Embryonic facial prominence (tissue), 1 donor: ENCODE results near the gene POLE.

Experiments
- DNase-seq: peaks from one replicate; pipeline ENCODE4 v3.0.0-alpha.2; 2016; ENCODE audit errors: extremely low spot score

The POLE gene

GRCh38 chr12:132657004-132657727, 30.0 kb downstream of the POLE start:
- DNase-seq: no peak

GRCh38 chr12:132653567-132654290, 33.4 kb downstream of the POLE start:
- peak; percentile 10 for DNase-seq

DNA sequence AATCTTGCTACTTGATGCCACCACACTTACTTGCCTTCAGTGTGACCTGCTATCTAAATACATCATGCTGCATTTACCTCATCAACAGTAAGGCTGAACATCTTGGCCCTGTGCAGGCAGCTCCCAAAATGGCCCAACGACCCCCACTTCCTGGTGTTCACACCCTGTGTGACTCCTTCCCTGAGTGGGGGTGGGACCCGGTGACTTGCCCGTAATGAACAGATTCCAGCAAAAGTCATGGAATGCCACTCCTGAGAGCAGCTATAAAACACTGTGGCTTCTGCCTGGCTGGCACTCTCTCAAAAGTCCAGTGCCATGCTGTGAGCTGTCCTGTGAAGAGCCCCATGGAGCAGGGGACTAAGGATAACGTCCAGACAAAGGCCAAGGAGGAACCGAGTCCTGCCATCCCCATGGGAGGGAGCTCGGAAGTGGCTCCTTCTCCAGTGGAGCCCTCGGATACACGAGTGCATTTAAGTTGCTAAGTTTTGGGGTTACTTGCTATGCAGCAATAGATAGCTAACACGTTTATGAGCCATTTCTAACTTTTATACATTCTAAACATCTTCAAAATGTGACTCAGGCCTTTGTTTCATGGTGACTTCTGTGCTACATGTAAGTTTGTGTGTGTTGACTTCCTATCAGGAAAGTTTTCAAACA, 35.6 kb downstream of the POLE start:
- peak; percentile 86 for DNase-seq

DNA sequence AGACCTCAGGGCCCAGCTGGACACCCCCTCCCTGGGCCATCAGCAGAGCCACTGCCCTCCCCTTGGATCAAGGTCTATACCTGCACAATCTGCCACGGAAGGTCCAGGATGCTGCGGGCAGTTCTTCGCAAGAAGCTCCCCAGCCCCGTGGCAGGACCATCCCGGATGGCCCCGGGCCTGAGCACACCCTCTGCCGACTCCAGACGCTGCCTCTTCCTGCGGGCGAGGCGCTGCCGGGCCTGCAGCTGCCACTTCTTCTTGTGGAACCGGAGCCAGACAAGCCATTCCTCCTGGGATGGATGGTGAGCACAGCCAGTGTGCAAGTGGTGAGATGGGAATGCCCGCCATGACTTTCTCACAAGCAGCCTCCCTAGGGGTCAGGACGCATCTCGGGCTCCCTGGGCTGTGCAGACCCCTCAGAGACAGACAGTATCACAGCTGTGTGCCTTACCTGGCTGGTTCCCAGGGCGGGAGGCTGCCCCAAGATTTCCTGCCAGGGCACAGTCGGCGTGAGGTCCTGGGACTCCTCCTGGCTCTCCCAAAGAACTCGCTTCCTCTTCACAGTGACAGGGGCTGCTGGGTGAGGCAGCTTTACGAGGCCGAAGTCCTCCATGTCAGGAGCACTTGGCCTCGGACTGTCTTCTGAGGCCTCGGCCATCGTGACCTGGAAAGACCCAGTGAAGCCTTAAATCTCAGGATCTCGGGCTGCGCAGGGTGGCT, 37.8 kb downstream of the POLE start:
- no peak for DNase-seq

- no peak for DNase-seq
Observed at GRCh38 chr12:132648616-132649225, 38.4 kb downstream of the POLE start.

DNA sequence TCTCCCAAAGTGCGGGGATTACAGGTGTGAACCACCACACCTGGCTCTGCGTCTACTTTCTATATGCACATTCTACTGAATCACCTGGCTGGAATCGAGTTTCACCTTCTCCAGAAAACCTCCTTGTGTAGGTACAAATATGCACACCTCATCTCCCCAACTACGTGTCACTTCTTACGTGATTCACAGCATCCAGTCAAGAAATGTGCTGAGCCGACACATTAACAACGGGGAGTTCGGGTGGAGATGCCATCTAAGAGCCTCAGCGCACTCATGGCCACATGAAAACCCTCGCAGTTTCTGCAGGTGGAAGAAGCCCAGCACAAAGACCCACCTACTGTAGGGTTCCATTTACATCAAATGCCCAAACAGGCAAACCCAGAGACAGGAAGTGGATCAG, 39.3 kb downstream of the POLE start:
- no peak for DNase-seq

GRCh38 chr12:132646850-132647249, 40.3 kb downstream of the POLE start:
- DNase-seq: no peak

GRCh38 chr12:132642846-132643835, 44.0 kb downstream of the POLE start:
- DNase-seq: no peak

DNA sequence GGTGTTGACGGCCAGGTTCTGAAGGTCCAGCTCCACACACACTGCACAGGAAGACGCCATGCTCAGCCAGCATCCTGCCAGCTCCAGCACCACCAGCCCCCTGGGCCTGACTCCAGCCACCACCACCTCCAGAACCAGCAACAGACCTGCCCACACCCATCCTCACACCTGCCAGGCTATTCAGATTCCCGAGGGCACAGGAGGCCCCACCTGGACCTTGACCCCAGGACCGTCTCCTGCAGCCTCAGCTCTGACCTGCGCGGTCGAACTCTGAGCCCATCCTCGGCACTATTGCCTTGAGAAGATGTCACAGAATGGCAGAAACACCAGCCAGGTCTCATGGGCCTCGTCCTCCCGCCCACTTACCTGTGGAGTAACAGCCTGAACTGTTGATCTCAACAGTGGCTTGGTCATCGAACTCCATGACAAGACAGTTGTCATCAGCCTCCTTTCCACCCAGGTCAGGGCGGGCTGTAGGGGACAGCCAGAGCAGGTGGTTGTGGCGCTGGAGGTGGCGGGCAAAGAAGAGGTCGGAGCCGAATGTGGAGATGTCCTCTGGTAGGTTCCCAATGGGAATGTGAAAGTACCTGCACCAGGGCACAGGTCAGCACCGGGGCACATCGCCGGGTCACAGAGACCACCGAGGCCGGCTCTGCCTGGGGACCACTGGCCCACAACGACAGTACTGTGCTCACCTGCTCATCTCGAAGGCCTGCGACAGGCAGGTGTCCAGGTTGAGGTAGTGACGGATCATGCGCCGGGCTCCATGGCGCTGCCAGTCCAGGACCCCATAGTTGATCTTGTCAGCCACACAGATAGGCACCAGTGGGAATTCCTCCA, 45.1 kb downstream of the POLE start:
- no peak for DNase-seq

DNA sequence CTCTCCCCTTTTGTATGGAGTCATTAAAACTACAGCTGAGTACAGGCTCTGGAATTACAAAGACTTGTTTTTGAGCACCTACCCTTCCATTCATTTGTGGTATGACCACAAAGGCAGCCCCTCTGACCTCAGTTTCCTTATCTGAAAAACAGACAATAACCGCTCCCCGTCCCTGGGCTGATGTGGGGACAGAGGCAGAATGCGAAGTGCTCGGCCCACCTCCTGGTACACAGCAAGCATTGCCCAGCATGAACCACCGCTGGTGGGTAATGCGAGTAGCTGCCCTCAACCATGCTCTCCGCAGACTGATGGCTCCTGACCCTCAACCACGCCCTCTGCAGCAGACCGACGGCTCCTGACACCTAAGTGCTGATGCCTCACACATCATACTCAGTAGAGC, 46.2 kb downstream of the POLE start:
- DNase-seq: no peak

DNA sequence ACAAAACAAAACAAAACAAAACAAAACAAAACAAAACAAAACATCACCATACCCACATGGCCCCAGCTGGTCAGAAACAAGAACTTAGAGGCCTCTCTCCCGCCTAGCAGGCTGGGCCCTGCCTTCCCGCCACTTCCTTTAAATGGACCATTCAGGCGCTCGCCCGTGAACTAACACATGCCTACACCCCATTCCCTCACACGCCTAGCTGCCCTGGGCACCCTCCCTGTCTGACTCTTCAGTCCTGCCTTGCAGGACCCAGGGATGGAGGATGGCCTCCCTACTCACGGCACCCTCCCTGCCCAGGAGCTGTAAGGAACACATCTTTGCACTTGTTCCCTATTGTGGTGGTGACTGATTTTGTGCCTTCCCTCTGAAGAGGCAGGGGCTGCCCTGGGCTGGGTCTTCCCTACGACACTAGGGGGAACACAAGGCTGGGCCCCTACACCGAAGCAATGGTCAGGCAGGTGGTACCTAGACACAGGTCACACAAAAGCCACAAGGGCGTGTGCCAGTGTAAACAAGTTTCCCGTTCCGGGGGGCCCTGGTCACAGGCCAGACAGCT, 47.1 kb downstream of the POLE start:
- no peak for DNase-seq

GRCh38 chr12:132638541-132639408, 48.4 kb downstream of the POLE start:
- no peak for DNase-seq

DNA sequence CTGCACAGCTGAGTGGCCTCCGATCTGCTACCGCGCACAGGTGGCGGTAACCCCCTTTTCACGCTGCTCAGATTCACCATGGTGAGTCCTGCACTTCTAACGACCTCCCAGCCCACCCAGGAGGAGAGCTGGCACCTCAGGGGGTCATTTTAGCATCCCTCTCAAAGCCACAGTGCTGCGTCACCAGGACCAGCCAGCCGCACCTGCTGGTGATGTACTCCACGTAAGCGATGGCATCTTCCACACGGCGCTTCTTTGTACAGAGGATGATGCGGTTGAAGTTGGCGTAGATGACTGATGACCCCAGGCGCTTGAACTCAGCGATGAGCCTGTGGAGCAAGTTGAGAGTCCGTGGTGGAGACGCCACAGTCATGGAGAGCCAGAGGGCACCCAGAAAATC, 49.3 kb downstream of the POLE start:
- no peak for DNase-seq

- no peak for DNase-seq
Observed at GRCh38 chr12:132635076-132635955, 51.8 kb downstream of the POLE start.

- DNase-seq: no peak
Observed at GRCh38 chr12:132634411-132634990, 52.6 kb downstream of the POLE start.

DNA sequence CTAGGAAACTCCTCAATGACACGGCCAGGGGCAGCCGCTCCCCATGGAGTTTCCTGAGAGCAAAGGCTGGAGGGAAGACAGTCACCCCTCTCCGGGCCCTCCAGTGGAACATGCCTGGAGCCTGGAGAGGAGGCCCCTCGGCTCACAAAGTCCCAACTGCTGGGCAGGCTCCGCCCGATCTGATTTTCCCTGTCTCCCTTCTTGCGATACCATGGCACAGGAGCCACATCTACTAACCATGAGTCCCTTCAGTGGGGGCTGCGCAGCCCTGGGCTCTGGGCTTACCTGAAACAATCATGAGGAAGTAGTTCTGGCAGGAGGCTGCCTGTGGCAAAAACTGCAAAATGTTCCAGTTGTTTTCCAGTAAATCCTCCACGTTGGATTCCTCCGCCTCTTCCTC, 53.2 kb downstream of the POLE start:
- DNase-seq: no peak

DNA sequence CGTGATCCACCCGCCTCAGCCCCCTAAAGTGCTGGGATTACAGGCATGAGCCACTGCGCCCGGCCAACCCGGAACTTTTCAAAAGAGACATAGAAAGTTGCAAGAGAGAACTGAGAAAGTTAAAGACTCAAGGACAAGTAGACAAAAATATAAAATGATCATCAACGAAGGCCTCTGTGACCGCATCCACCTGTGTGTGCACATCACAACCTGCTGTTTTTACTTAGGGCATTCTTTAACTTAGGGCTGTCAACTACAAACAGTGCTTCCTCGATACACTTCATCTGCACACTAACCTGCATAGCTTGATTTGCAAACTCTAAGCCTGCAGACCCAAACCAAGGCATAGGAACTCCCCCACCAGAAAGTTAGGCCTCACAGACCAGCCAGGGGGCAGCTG, 53.7 kb downstream of the POLE start:
- DNase-seq: no peak
